UCSD-AML1 (cell line): Measurements from ENCODE around the gene APOC3.
"Not testable (repeated sequence)": the region's sequence is repeated elsewhere in the genome, so short reads cannot be mapped to it uniquely, and the experiment has no call there.

Experiments used
- DNase-seq: peaks from one replicate; lab custom pipeline; 2025; ENCODE audit not compliant: unreplicated experiment; lab: John Stamatoyannopoulos, UW

Gene APOC3

DNA sequence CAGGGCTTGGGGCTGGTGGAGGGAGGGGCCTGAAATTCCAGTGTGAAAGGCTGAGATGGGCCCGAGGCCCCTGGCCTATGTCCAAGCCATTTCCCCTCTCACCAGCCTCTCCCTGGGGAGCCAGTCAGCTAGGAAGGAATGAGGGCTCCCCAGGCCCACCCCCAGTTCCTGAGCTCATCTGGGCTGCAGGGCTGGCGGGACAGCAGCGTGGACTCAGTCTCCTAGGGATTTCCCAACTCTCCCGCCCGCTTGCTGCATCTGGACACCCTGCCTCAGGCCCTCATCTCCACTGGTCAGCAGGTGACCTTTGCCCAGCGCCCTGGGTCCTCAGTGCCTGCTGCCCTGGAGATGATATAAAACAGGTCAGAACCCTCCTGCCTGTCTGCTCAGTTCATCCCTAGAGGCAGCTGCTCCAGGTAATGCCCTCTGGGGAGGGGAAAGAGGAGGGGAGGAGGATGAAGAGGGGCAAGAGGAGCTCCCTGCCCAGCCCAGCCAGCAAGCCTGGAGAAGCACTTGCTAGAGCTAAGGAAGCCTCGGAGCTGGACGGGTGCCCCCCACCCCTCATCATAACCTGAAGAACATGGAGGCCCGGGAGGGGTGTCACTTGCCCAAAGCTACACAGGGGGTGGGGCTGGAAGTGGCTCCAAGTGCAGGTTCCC is at the start of gene APOC3:
APOC3 (plus strand) TSS at position 383 of the 659 bp plus-strand sequence. CDS start 676 bp downstream, outside the sequence.
- DNase-seq, result no peak

DNA sequence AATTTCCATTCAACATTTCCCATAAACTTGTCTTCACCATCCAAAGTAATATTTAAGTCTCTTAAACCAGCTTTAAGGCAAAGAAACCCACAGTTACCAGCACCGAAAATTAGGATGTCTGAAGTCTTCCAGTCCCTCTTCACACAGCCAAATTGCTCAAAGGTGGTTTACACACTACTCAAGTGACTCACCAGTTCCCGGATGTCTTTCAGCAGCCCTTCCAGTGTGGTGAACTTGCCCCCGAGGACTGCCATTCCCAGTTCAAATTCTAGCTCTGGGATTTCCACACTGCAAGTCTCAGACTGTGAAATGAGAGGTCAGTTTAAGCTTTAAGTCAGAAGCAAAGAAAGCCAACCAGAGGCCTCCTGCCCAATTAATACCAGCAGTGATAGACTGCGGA is 47.0 kb upstream of the APOC3 start:
- no peak for DNase-seq

DNA sequence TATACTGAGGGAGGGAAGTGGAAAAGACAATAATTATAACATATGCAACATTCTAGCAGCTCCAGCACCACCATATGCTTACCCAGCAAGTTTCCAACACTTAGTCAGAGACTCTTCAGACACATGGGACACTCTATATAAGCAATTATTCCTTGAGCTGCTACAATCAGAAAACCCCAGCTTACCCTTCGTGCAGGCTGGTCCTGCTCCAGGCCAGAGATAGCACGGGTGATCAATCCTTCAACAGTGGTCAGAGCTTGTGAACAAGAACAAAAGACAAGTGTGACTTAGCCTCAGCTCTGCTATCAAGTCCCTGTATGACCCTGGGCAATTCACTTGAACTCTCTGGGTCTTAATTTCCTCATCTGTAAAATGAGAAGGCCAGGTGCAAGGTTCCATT is 43.4 kb upstream of the APOC3 start:
- no peak for DNase-seq

DNA sequence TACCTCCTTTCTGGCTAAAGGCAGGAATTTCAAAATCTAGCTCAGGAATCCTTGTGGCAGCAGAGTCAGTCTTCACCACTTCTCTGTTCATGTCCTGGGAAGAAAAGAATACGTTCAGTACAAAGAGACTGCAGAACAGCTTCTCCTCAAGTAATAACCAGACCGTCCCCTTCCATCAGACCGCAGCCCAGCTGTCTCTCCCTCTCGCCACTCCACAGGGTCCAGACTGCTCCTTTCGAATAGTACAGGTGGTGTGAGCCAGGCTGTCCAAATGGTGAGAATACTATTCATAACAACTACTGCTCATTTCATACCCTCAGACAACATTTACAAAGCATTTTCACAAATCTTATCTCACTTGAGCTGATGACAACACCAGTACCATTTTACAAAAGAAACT is 42.7 kb upstream of the APOC3 start:
- DNase-seq, result no peak

DNA sequence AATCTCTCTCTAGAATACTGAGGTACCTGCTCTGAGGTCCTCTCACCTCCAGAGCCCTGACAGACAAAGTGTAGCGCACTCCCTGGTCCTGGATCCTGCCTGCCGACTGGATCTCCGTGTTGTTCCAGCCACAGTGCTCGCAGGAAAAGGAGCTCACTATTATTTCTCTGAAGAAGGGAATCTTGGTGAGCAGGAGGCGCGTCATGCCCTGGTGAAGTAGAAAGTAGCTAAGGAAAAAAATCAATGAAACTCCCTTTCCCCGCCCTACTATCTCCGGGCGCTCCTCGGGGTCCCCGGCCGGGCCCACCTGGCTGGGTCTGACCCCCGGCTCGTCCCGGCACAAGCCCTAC is 42.3 kb upstream of the APOC3 start:
- no peak for DNase-seq

DNA sequence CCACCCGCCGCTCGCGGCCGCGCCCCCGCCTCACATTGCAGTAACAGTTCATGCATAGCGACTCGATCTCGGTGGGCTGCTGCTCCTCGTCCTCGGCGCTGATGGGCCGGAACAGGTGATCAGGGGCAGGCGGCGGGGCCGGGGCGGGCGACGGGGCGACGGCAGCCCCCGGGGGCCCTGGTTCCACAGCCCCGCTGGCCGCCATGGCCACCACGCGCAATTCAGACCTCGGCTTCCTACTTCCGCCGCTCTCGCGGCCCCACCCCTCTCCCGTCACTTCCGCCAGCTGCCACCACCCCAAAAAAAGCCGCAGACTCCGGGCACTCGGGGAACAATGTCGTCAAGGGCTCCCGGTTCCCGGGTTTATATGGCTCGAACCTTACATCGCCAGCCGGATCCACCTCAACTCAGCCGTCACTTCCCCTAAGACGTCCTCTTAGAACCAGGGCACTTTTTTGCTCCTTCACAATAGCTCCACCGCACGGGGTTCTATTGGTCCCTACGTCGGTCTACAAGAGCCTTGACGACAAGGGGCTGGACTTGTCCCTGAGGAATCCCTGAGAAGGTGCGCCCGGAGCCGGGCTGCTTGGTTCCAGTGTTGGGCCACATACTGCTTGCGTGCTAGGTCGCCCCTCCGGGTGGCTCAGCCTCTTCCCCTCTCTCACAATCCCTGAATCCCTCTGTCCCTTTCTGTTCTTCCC is 41.8 kb upstream of the APOC3 start, which contains the start of gene ZPR1:
ZPR1 (minus strand) TSS at position 238 of the 701 bp plus-strand sequence; CDS start at position 205, 33 bp downstream.
- peak; percentile 81 for DNase-seq

DNA sequence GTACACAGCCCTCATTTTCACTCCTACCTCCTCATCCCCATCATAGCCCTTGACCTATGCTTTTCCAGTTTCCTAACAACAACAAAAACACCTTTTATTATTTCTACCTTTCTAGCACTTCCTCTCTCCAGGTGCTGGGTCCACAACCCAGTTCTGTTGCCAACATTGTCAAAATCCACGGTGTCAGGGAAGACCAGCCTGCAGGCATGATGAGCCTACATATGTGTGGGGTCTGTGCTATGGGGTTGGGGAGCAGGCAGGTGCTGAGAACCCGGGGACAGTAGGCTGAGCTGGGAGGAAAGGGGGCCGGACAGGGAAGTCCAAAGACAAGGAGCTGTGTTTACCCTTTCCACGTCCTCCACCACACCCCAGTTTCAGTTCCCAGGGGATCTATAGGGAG is 41.2 kb upstream of the APOC3 start:
- DNase-seq, result no peak

DNA sequence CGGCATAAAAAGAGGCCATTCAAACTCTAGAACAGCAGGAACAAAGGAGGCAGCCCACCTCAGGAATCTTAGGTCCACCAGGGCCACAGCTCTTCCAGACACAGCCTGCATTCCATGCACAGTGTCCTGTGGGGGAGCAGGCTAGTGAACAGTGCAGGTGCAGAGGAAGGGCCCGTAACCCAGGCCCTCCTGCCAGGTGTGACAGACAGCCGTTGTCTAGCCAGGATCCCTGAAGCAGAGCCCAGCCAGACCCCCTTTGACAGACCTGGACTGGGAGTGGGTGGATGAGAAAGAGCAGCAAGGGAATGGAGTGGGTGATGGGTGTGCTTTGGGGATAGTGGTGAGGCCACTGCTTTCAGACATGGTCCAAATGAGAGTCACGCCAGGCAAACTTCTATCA is 40.7 kb upstream of the APOC3 start:
- no peak for DNase-seq

DNA sequence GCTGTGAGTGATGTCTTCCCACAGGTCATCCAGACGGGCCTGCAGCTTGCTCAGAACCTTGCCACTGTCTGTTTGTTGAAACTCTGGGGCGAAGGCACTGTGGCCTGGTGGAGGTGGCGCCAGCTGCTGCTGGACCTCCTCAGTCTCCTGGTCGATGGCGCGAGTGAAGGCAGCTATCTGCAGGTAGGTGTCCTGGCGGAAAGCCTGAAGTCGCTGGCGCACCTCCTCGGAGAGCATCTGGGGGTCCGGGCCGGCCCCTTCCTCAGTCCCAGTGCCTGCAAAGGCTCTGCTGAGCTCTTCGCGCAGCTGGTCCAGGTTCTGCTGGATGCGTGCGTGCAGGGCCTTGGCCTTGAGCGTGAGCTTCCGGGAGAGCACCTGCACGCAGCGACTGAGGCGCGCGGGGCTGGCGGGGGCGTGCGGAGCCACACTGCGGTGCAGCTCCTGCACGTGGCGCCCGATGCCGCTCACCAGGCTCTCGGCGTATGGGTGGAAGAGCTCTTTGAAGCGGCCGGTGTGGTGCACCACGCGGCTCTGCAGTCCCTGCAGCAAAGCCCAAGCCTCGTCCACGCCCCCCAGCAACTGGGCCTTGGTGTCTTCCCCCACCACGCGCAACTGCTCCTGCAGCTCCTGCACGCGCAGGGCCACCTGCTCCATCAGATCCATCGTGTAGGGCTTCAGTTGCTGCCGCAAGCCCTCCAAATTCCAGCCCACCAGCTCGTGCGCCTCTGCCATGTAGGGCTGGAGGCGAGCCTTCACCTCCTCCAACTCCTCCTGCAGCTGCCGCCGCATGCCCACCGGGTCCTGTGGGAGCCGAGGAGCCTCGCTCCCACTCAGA is 39.3 kb upstream of the APOC3 start:
- DNase-seq, result no peak

DNA sequence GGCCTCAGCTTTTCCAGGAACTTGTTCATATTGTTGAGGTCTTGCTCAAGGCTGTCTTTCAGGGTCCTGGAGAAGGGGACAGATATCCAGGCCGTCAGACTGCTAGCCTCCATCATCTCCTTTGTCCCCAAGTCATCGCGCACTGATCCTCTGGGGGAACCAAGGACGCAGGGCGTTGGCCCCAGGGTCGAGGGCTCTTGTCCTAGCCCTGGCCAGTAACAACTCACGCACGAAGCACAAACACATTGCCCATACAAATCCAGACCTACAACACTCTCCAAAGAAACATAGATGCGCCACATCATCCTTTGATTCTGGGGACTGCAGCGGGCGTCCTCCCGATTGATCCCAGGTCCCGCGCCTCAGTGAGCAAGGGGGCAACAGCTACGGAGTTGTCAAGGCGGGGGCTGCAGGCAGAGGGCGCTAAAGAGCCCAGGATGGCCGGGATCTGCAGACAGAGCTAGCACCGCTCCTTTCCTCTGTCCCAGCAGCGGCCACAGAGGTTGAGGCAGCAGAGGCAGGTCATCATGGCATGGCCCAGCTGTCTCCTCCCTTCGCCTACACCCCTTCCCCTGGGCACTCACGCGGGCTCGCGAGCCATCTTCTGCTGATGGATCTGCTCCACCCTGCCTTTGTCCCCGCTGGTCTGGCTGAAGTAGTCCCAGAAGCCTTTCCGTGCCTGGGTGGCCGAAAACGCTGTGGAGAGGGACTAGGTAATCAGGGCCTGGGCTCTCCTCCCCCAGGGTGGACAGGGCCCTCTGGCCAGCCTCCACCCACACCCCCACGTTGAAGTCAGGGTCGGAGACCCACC is 38.5 kb upstream of the APOC3 start:
- DNase-seq, result peak; percentile 73

DNA sequence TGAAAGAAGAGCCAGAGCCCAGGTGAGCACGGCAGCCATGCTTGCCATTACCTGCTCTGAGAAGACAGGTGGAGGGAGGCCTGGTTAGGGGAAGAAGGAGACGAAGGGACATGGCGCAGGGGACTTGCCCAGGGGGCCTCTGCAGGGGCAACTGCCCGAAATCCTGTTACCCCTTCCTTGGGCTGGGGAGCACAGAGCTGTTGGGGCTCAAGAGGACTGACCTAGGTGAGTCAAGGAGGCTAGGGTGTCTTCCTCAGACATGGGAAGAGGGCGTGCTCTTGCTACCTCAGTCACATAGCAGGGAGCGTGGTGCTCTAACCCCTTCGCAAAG is 37.9 kb upstream of the APOC3 start, which contains the start of gene APOA5:
APOA5 (minus strand) TSS at position 67 of the 331 bp plus-strand sequence; CDS start at position 48, 19 bp downstream.
- no peak for DNase-seq

DNA sequence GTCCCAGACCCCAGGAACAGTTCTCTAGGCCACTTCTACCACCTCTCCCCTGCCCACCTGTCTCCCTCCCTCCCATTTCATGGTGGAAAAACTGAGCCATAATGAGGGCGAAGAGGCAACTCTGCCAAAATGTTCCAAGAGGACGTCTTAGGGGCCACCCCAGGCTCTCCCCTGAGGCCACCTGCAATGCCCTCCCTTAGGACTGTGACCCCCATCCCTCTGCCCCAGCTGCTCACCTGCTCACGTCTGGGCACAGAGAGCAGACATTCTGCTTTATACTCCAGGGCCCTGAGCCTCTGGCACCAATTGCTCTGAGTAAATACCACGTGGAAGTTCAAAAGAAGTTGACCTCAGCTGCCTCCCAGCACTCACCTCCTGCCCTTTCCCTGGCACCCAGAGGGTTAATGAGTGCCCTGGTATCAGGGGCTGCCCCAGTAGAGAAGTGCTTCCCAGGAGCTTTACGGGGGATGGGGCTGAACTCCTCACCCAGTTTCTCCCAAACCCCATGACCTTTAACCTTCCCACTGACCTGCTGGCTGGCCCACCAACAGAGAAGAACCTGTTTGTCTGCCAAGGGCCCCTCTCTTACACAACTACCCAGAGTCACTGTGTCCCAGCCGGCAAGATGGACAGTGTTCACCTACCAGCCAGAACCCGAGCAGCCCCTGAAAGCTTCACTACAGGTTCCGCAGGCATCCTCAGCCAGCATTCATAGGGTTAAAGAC is 37.4 kb upstream of the APOC3 start:
- no peak for DNase-seq

DNA sequence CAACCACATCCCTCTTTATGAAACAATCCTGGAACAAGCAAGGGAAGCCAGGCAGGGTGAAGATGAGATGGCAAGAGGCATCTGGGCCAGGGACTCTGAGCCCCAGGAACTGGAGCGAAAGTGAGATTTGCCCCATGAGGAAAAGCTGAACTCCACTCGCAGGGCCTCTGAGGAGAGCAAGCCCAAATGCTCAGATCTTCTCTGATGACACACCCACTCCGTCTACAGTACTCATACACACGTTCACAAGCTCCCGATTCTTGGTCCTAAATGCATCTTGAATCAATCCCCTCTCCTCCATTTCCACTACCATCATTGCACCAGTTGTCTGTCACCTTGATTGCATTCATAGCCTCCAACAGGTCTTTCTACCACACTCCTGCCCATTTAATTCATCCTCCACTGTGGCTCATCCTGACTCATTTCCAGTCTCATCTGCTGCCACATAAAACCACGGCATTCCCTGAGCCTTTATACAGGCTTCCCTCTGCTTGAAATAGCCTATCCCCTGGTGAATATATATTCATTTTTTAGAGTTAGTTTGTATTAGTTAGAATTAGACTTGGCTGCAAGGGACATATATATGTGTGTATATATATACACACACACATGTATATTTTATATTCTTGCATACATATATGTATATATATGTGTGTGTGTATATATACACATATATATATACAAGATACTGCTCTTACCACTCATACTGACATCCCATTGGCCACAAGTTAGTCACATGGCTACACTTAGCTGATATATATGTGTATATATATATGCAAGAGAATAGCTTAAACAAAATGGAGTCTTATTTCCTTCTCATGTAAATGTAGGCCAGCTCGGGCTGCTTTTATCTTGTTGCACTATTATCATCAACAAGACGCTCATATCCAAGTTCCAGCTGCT is 36.6 kb upstream of the APOC3 start:
- DNase-seq, result no peak

DNA sequence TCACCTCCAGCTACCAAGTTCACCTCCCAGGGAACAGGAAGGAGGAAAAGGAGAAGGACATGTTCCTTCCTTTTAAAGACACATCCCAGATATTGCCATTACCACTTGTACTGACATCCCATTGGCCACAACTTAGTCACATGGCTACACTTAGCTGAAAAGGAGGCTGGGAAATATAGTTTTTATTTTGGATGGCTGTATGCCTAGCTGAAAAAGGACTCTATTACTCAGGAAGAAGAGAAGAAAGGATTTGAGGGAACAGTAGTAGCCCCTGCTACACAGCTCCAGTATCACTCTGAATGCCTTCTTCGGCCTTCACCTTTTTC is 36.0 kb upstream of the APOC3 start:
- DNase-seq, result no peak

DNA sequence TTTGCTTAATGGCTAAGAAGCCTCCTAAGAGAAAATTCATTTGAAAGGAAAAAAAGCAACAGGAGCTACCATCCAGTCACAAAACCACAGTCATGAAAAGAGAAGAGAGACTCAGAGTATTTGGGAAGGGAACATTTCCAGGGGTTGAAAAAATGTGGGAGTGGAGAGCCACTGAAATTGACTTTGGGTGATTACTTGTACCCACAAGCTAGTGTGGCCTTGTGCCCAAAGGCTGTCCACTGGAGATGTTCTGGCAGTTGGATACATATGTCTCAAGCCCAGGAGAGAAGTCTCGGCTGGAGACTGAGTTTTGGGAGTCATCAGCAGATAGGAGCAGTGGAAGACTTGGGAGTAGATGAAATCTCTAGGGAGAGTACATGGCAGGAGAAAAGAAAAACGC is 34.9 kb upstream of the APOC3 start:
- DNase-seq, result no peak

DNA sequence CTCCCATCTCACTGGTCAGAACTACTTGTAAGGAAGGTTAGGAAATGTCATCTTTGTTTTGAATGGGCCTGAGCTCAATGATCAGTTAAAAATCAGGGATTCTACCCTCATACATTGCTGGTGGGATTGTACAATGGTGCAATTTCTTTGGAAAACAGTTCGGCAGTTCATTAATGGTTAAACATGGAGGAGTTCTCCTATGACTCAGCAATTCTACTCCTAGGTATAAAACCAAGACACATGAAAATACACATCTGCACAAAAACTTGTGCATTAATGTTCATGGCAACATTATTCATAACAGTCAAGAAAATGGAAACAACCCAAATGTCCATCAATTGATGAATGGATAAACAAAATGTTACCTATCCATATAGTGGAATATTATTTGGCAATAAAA is 33.2 kb upstream of the APOC3 start:
- DNase-seq, result no peak

DNA sequence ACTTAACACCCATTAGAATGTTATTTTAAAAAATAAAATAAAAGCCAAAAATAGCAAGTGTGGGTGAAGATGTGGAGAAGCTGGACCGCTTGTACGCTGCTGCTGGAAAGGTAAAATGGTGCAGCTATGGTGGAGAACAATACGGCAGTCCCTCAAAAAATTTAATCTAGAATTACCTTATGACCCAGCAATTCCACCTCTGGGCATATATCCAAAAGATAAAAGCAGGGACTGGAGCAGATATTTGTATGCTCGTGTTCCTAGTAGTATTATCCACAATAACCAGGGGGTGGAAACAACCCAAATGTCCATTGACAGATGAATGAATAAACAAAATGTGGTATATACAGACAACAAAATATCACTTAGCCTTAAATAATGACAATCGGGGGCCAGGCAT is 31.9 kb upstream of the APOC3 start:
- no peak for DNase-seq

DNA sequence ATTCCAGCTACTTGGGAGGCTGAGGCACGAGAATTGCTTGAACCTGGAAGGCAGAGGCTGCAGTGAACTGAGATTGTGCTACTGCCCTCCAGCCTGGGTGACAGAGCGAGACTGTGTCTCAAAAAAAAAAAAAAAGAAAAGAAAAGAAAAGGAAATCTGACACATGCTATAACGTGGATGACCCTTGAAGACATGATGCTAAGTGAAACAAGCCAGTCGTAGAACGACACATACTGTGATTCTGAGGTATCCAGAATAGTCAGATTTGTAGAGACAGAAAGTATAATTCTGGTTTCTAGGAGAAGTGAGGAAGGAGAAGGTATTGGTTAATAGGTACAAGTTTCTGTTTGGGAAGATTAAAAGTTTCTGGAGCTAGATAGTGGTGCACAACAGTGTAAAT is 31.3 kb upstream of the APOC3 start:
- no peak for DNase-seq

DNA sequence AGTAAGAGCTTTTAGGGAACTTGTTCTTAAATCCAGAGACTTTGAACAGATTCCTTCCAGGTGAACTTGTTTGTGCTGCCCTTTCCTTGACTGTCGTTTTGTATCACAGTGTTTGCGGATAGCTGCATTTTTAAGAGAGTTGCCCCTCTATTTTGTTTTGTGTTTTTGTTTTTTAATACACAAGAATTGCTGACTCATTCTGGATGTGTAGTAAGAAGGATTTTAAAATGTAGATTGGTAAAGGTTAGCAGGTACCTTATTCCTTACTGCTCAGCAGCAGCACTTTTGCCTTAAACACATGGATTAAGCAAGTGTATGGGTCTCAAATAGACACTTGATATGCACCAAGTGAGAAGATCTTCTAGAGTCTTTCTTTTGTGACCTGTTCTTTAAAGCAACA is 29.1 kb upstream of the APOC3 start:
- no peak for DNase-seq

DNA sequence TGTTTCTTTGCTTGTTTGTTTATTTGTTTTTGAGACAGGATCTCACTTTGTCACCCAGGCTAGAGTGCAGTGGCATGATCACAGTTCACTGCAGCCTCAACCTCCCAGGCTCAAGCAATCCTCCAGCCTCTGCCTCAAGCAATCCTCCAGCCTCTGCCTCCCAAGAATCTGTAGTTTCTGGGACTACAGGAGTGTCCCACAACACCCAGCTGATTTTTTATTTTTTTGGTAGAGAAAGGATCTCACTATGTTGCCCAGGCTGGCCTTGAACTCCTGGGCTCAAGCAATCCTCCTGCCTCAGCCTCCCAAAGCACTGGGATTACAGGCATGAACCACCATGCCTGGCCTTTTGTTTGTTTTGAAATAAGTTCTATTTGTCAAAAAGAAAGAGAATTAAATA is 28.0 kb upstream of the APOC3 start:
- DNase-seq, result not testable (repeated sequence)
